ENCODE results near the gene CIC.

Gene CIC

DNA sequence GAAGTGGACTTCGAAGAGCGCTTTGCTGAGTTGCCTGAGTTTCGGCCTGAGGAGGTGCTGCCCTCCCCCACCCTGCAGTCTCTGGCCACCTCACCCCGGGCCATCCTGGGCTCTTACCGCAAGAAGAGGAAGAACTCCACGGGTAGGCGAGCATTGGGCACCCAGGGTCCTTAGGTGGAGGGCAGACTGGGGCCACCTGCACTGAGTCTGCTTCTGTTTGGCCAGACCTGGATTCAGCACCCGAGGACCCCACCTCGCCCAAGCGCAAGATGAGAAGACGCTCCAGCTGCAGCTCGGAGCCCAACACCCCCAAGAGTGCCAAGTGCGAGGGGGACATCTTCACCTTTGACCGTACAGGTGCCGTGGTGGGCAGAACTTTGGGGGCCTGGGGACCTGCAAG, 24.9 kb downstream of the CIC start:
- no peak for ATAC-seq
- Mint-ChIP-seq H3K36me3 (peaks cover 76% of the 10 kb centered on the region), H3K27ac (no peak overlapping the region), H3K9me3 (no peaks in the 10 kb centered on the region), H3K4me3 (no peak overlapping the region), H3K4me1 (peaks cover 13% of the 10 kb centered on the region)
- DNase-seq (ENCODE audit: low spot score in 2 of 2): no peak

DNA sequence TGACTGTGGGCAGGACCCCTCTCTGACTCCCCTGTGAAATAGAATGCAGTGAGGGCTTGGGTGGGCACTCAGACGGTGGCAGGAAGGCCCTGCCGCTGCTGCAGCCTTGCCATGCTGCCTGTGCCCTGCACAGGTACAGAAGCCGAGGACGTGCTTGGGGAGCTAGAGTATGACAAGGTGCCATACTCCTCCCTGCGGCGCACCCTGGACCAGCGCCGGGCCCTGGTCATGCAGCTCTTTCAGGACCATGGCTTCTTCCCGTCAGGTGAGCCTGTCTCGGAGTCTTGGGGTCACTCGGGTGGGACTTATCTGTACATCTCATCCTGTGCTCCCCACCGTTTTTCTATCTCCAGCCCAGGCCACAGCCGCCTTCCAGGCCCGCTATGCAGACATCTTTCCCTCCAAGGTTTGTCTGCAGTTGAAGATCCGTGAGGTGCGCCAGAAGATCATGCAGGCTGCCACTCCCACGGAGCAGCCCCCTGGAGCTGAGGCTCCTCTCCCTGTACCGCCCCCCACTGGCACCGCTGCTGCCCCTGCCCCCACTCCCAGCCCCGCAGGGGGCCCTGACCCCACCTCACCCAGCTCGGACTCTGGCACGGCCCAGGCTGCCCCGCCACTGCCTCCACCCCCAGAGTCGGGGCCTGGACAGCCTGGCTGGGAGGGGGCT, 25.6 kb downstream of the CIC start:
- no peak for ATAC-seq

DNA sequence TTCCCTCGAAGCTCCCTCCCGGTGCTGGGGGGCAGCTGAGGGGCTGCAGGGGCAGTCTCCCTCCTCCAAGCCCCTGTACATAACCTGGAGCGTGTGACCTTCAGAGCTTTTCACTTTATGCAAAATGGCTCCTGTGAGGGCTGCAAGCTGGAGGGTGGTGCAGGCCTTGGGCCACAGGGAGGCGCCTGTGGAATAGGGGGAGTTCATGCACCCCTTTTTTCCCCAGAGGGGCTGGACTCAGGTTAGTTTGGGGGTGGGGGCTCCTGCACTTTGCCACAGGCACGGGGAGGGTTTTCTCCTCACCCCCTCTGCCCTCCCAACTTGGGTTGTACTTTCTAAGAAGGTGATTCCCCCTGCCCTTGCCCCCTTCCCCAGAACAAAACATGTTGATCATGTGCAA, 26.3 kb downstream of the CIC start:
- peaks cover 72% of the 10 kb centered on the region for H3K36me3 Mint-ChIP-seq

More for the DNA sequence above, 25.6 kb downstream of the CIC start:
- H3K36me3 Mint-ChIP-seq: peaks cover 73% of the 10 kb centered on the region
- H3K4me1 Mint-ChIP-seq: peaks cover 13% of the 10 kb centered on the region
- H3K9me3 Mint-ChIP-seq: no peaks in the 10 kb centered on the region
- DNase-seq (ENCODE audit: low spot score in 2 of 2): no peak
- no peak overlapping the region for H3K27ac Mint-ChIP-seq
- no peak overlapping the region for H3K4me3 Mint-ChIP-seq

DNA sequence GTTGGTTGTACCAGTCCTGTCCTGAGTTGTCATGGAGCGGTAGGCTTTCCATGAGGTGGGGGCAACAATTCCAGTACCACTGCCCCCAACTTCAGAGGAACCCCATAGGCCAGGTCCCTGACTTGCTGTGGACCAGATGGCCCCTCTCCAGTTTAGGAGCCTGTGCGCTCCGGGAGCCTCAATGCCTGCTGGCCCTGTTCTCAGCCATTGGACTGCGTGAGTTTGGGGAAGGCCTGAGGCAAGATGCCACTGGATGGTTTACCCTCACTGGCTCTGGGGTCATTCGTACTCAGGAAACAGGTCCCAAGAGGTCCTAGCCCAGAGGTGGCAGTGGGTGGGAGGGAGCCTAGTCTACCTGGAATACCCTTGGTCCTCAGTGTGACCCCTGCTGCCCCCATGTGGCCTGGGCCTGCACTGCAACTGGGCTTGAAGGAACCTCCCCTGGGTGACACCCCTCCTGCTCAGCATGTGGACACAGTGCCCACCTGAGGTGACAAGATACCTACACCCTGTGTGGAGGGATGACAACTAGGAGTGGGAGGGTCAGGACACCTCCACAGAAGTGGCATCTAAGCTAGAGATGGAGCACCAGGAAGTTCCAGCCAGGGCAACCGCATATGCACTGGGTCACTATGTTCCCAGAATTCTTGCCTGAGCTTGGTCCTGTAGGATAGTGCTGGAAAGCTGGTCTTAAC, 26.9 kb downstream of the CIC start:
- Mint-ChIP-seq H3K27ac (peak overlapping the region; percentile 11), H3K4me1 (peaks cover 13% of the 10 kb centered on the region), H3K9me3 (no peaks in the 10 kb centered on the region), H3K4me3 (no peak overlapping the region), H3K36me3 (peaks cover 65% of the 10 kb centered on the region)
- peak; percentile 95 to 98 for DNase-seq (ENCODE audit: low spot score in 2 of 2)
- ATAC-seq: peak; percentile 82

More for the DNA sequence above, 26.3 kb downstream of the CIC start:
- no peak for DNase-seq (ENCODE audit: low spot score in 2 of 2)
- no peak for ATAC-seq
- Mint-ChIP-seq H3K4me1 (peaks cover 13% of the 10 kb centered on the region), H3K4me3 (no peak overlapping the region), H3K27ac (no peak overlapping the region), H3K9me3 (no peaks in the 10 kb centered on the region)

DNA sequence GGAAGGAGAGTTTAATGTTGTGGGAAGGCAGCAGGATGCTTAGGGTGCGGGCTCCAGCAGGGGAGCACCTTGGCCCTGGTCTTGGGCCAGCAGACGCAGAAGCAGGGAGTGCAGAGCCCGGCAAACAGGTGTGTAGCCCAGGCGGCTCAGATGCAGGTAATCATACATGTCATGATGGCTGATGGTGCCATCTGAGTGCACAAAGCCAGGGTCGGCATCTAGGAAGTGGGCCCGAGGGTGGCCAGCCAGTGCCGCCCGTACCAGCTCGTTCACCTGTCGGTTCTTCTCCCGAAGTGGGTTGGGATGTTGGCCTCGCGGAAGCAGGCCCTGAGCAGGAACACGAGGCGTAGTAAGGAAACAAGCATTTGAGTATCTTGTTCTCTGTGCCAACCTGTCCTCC, 28.0 kb downstream of the CIC start:
- ATAC-seq (no peak), DNase-seq (ENCODE audit: low spot score in 2 of 2) (no peak)
- Mint-ChIP-seq H3K27ac (peak overlapping the region; percentile 11), H3K4me3 (no peak overlapping the region), H3K36me3 (peaks cover 55% of the 10 kb centered on the region), H3K9me3 (no peaks in the 10 kb centered on the region), H3K4me1 (peaks cover 17% of the 10 kb centered on the region)

DNA sequence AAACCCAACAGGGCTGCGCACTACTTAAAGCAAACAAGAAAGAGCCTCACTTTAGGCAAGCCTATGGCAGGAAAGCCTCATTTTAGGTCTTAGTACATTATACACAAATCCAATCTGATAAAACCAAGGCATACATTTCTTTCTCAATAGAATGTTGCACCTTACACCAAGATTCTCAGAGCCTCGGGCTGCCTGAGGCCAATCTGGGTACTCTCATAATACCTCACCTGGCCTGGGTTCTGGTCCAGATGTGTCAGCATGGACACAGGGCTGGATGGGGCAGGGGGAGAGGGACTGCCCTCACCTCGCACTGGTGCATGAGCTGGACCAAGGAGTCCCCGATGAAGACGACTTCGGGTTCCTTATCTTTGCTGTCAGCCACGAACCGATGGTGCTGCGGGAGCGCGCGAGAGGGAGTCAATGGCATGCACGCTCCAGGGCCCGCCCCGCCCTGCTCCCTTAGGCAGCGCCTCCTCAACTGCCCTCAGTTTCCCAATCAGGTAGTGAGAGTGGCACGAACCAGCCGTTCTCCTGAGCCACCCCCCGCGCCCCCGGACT, 32.7 kb downstream of the CIC start, which contains the start of gene PRR19:
TSS of gene PRR19 (plus strand) at position 487 of the 558 bp plus-strand sequence. CDS start 7,453 bp downstream, outside the sequence.
- DNase-seq (ENCODE audit: low spot score in 2 of 2): no peak
- peak within 1 kb of the TSS; percentile 87 for H3K27ac Mint-ChIP-seq
- peak within 1 kb of the TSS; percentile 88 for H3K4me3 Mint-ChIP-seq
- ATAC-seq: peak; percentile 45
- peaks cover 29% of the 10 kb centered on the region for H3K4me1 Mint-ChIP-seq
- no peaks in the 10 kb centered on the region for H3K9me3 Mint-ChIP-seq
- peaks cover 21% of the 10 kb centered on the region for H3K36me3 Mint-ChIP-seq

DNA sequence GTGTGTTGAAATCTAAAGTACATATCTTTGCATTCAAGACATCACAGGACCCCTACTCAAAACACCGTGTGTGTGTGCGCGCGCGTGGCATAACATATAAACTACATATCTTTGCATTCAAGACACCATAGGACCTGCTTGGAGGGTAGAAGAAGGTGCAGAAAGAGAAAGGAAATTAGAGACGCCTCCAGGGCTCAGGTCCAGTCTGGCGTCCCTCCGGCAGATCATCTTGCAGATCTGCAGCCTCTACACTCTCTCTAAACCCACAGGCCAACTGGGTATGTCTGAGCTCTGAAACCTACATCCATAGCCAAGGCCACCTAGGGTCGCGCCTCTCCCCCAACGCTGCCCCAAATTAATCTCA, 34.0 kb downstream of the CIC start:
- H3K27ac Mint-ChIP-seq: peak overlapping the region; percentile 87
- H3K36me3 Mint-ChIP-seq: peaks cover 17% of the 10 kb centered on the region
- DNase-seq (ENCODE audit: low spot score in 2 of 2): no peak
- peaks cover 35% of the 10 kb centered on the region for H3K4me1 Mint-ChIP-seq
- peak overlapping the region; percentile 88 for H3K4me3 Mint-ChIP-seq
- H3K9me3 Mint-ChIP-seq: no peaks in the 10 kb centered on the region
- ATAC-seq: no peak

DNA sequence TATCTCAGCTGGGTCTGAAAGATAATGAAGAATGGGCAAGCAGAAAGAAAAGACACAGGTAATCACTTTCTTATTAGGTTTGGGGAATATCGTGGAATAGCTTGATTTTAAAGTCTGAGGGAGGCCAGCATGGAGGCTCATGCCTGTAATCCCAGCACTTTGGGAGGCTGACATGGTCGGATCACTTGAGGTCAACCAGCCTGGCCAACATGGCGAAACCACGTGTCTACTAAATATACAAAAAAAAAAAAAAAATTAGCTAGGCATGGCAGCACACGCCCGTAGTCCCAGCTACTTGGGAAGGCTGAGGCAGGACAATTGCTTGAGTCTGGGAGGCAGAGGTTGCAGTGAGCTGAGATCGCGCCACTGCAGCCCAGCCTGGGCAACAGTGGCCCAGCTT, 34.8 kb downstream of the CIC start:
- no peak for DNase-seq (ENCODE audit: low spot score in 2 of 2)
- H3K9me3 Mint-ChIP-seq: no peaks in the 10 kb centered on the region
- no peak for ATAC-seq
- H3K36me3 Mint-ChIP-seq: peaks cover 17% of the 10 kb centered on the region
- H3K4me3 Mint-ChIP-seq: no peak overlapping the region
- peaks cover 35% of the 10 kb centered on the region for H3K4me1 Mint-ChIP-seq
- peak overlapping the region; percentile 87 for H3K27ac Mint-ChIP-seq

DNA sequence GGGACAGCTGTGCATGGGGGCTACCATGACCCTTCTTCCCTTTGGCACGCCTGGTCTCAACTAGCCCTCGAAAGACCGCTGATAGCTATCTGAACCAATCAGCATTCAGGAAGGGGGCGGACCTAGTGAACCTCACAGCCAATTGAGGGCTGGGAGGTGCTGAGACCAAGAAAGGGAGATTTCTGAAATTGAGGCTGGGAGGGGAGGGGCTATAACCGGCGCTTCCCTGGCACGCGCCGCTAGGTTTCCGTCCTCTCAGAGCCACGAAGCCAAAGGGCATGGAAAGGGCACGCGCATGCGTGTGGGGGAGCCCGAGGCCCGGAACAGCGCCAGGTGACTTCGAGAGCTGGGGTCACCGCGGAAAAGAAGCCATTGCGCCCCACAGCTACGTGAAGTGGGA, 37.6 kb downstream of the CIC start:
- no peak overlapping the region for H3K4me3 Mint-ChIP-seq

DNA sequence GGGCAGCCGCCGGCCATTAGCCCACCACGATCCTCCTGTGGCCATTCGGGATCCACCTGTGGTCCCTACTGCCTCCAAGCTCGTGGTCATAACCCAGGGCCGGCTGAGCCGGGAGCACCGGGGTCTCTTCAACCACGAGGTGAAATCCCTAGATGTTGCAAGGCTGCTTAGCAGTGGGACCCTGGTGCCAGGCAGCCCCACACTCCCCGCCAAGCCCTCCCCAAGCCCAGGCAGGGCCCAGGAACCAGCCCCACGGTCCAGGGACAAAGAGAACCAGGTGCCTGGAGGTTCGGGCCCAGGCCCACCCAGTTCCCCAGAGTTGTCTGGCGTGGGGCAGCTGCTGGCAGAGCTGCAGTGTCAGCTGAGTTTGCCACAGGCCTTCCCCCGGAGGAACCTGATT, 40.6 kb downstream of the CIC start:
- DNase-seq (ENCODE audit: low spot score in 2 of 2) (no peak), ATAC-seq (no peak)
- no peak overlapping the region for H3K4me3 Mint-ChIP-seq
- no peaks in the 10 kb centered on the region for H3K36me3 Mint-ChIP-seq
- H3K9me3 Mint-ChIP-seq: no peaks in the 10 kb centered on the region
- no peak overlapping the region for H3K27ac Mint-ChIP-seq
- H3K4me1 Mint-ChIP-seq: peaks cover 23% of the 10 kb centered on the region

More for the DNA sequence above, 37.6 kb downstream of the CIC start:
- H3K27ac Mint-ChIP-seq: no peak overlapping the region
- no peak for DNase-seq (ENCODE audit: low spot score in 2 of 2)
- no peak for ATAC-seq
- no peaks in the 10 kb centered on the region for H3K9me3 Mint-ChIP-seq
- peaks cover 6% of the 10 kb centered on the region for H3K36me3 Mint-ChIP-seq
- peaks cover 28% of the 10 kb centered on the region for H3K4me1 Mint-ChIP-seq

DNA sequence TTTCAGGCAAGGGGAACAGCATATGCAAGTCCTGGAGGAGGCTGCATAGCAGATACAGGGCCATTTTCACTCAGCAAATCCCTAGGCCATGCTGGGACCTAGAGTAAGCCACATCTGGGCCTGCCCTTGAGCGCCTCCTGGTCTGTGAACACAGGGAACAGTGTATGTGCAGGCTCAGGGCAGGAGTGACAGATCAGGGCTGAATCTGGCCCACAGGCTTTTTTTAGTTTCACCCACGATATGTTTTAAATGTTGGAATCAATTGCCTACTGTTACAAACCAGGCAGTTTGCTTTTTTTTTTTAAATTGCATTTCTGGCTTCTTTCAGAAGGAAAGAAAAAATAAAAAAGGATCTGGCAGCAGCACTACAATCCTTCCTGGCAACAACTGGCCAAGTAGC, 42.6 kb downstream of the CIC start:
- ATAC-seq: no peak
- no peaks in the 10 kb centered on the region for H3K36me3 Mint-ChIP-seq

DNA sequence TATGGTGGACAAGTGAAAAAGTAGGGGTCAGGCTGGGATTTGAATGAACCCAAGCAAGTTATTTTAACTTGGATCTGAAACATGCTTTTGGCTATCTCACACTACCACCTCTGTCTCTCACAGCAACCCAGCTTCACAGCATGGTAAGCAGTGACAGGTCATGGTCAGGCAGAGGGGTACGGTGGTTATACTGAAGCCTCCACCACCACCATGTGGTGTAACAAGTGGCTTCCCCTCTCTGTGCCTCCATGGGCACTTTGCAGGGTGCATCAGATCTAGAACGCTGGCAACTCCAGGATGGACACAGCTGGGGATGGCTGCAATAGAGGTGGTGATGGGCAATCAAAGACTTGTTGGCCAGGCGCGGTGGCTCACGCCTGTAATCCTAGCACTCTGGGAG, 43.3 kb downstream of the CIC start:
- DNase-seq (ENCODE audit: low spot score in 2 of 2): no peak
- Mint-ChIP-seq H3K4me3 (peak overlapping the region; percentile 72), H3K36me3 (no peaks in the 10 kb centered on the region), H3K27ac (no peak overlapping the region), H3K4me1 (peaks cover 29% of the 10 kb centered on the region), H3K9me3 (no peaks in the 10 kb centered on the region)
- no peak for ATAC-seq

More for the DNA sequence above, 42.6 kb downstream of the CIC start:
- H3K9me3 Mint-ChIP-seq: no peaks in the 10 kb centered on the region
- no peak overlapping the region for H3K4me3 Mint-ChIP-seq
- no peak overlapping the region for H3K27ac Mint-ChIP-seq
- no peak for DNase-seq (ENCODE audit: low spot score in 2 of 2)
- peaks cover 28% of the 10 kb centered on the region for H3K4me1 Mint-ChIP-seq

DNA sequence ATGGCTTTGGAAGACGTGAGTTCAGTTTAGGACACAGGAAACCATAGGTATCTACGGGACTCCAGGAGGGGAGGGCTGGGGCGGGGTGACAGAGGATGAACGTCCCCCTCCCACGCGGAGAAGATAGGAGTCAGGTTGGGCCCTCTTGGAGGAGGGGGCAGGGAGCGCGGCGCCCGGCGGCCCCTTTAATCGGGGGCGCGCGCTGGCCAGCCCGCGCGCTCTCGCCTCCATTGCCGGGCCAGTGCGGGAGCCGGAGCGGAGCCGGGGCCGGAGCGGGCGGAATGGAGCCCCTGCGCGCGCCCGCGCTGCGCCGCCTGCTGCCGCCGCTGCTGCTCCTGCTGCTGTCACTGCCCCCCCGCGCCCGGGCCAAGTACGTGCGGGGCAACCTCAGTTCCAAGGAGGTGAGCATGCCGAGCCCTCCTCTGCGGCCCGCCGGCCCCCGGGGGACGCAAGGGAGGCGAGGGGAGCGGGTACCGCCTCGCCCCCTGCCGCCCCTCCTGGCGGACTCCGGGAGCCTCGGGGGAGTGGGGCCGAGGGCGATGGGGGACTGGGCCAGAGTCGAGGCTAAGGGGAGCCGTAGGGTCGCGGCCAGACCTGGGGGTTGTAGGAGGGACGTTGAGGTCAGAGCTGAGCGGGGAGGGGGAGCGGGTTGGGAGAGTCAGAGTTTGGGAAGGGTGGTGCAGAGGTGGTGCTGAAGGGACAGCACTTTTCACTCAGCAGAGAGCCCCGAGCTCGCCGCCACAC, 44.2 kb downstream of the CIC start, which contains the start of gene TMEM145:
TSS of gene TMEM145 (plus strand) at position 214 of the 744 bp plus-strand sequence. CDS start at position 282, 68 bp downstream.
- Mint-ChIP-seq H3K27ac (no peak within 1 kb of the TSS), H3K36me3 (no peaks in the 10 kb centered on the region), H3K4me1 (peaks cover 34% of the 10 kb centered on the region), H3K9me3 (no peaks in the 10 kb centered on the region), H3K4me3 (peak within 1 kb of the TSS; percentile 72)
- DNase-seq (ENCODE audit: low spot score in 2 of 2) (peak in 1 of 2 donors; percentile 62), ATAC-seq (peak; percentile 73)

DNA sequence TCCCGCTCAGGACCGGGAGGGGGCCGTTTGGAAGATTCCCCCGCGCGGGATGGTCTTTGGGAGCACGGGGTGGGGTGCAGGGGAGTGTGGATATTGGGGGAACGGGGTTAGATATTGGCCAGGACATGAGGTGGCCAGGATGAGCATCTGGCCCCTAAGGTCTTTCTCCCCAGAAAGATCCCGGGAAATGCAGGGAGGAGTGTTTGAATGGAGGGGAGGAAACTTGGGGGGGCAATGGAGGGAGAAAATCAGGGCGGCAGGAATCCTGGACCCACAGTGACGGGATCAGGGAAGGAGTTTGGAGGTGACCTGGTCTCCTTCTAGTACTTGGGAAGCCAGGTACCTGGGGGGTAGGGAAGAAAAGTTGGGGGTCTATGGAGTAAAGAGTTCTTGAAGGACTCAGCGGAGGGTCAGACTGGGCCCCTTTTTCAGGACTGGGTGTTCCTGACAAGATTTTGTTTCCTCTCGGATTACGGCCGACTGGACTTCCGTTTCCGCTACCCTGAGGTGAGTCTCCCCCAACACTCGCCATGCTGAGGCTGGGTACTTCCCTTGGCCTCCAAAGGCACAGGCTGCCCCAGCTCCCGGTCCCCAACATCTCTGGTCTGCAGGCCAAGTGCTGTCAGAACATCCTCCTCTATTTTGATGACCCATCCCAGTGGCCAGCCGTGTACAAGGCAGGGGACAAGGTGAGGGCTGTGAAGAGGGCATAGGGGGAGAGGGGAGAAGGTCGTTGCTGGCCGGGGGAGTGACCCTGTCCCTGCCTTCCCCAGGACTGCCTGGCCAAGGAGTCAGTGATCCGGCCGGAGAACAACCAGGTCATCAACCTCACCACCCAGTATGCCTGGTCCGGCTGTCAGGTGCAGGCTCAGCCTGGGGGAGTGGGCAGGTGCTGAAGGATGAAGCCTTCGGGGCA, 45.0 kb downstream of the CIC start:
- H3K4me3 Mint-ChIP-seq: peak overlapping the region; percentile 72
- peaks cover 34% of the 10 kb centered on the region for H3K4me1 Mint-ChIP-seq
- H3K9me3 Mint-ChIP-seq: no peaks in the 10 kb centered on the region
- no peak overlapping the region for H3K27ac Mint-ChIP-seq
- no peak for ATAC-seq
- no peak for DNase-seq (ENCODE audit: low spot score in 2 of 2)
- no peaks in the 10 kb centered on the region for H3K36me3 Mint-ChIP-seq

Data from stimulated activated effector memory CD8-positive, alpha-beta T cell treated with anti-CD3 and anti-CD28 coated beads, Interleukin-12 subunit alpha, Interleukin-12 subunit beta, amount 100 ng/mL, for 72 hours (primary cell).